HCT116 (cell line): ENCODE data around the gene ERLEC1. TPM values are rescaled to one million over a fixed set of nuclear protein-coding genes. Genes with fewer than 3 reads are reported as not detected.

Experiments
- ATAC-seq: fragments of 200-7000 bp; cut with Tn5 transposase; 2 replicates; pipeline ENCODE4 v1.9.1; 2020; ENCODE audit warnings: mild to moderate bottlenecking, moderate library complexity
- BruUV-seq: library from RNA; stranded (reverse); fragments of 400-500 nt; replicated peaks from 2 replicates; lab custom pipeline; 2021; lab: Mats Ljungman, UMichigan
- CTCF ChIA-PET: fragments of 300-600 bp; sonication (Branson Sonifier 250); formaldehyde crosslinking; loops from one replicate; lab custom pipeline; 2021; ENCODE audit warnings: antibody characterized with exemption; lab: Charles Lee
- POLR2A ChIA-PET: fragments of 300-600, 350-600 bp; sonication (Branson Sonifier 250); formaldehyde crosslinking; loops from one replicate; lab custom pipeline; 2021; ENCODE audit warnings: antibody characterized with exemption; lab: Charles Lee
- RAD21 ChIA-PET, 2 experiments: fragments of 300-600 bp; sonication (Branson Sonifier 250); formaldehyde crosslinking; loops; one replicate each; lab custom pipeline; 2023; ENCODE audit warnings: low total read pairs in 2 of 2; ENCODE audit not compliant: uncharacterized antibody in 2 of 2, unreplicated experiment in 2 of 2, low non-redundant PET in 1 of 2; lab: Charles Lee
- DNase-seq: peaks from one replicate; pipeline ENCODE4 v3.0.0-alpha.2; 2010; ENCODE audit warnings: low read depth, low spot score
- H2AFZ ChIP-seq: fragments of 200-600 bp; shearing (Covaris generic), sonication (generic); 2 replicates; pipeline ENCODE4 v1.6.1; 2017; ENCODE audit warnings: low read depth, mixed run types, mixed read lengths, antibody characterized with exemption, low read length; ENCODE audit not compliant: poor library complexity, severe bottlenecking
- H3K27ac ChIP-seq: 2 replicates; pipeline ENCODE4 v1.5.1; 2012; ENCODE audit warnings: low read depth, low read length
- H3K27me3 ChIP-seq: fragments of 200-600 bp; sonication (generic); 2 replicates; pipeline ENCODE4 v1.6.1; 2016; ENCODE audit warnings: mixed run types, low read length, mixed read lengths; ENCODE audit not compliant: insufficient read depth
- H3K36me3 ChIP-seq, 2 experiments: fragments of 200-500 bp in 1 of 2; fragments of 200-600 bp in 1 of 2; sonication (Bioruptor generic) in 1 of 2; sonication (generic) in 1 of 2; 2 replicates each; pipeline versions ENCODE4 v1.5.1 to v1.6.1; 2014 to 2016; ENCODE audit warnings: low read length in 2 of 2, inconsistent platforms in 1 of 2, mixed read lengths in 1 of 2, mixed run types in 1 of 2; ENCODE audit not compliant: insufficient read depth in 2 of 2, control insufficient read depth in 1 of 2
- H3K4me1 ChIP-seq, 2 experiments: fragments of 200-600 bp in 1 of 2; sonication (generic) in 1 of 2; 2 replicates each; pipeline versions ENCODE4 v1.5.1 to v1.6.1; 2012 to 2017; ENCODE audit warnings: low read length in 2 of 2, inconsistent platforms in 1 of 2, mild to moderate bottlenecking in 1 of 2, mixed read lengths in 1 of 2, mixed run types in 1 of 2, moderate library complexity in 1 of 2; ENCODE audit not compliant: insufficient read depth in 2 of 2, control insufficient read depth in 1 of 2
- H3K4me2 ChIP-seq: fragments of 200-600 bp; sonication (generic); 2 replicates; pipeline ENCODE4 v1.6.1; 2017; ENCODE audit warnings: mixed run types, low read length, mixed read lengths
- H3K4me3 ChIP-seq, 2 experiments: fragments of 200-600 bp in 1 of 2; sonication (generic) in 1 of 2; replicated peaks in 1 of 2; 2 replicates each; pipeline ENCODE4 v1.5.1; 2011 to 2016; ENCODE audit warnings: low read length in 2 of 2, control low read depth in 1 of 2, low read depth in 1 of 2, mild to moderate bottlenecking in 1 of 2, mixed read lengths in 1 of 2, mixed run types in 1 of 2
- H3K79me2 ChIP-seq: fragments of 200-600 bp; sonication (generic); 2 replicates; pipeline ENCODE4 v1.6.1; 2017; ENCODE audit warnings: mild to moderate bottlenecking, mixed run types, low read length, moderate library complexity, mixed read lengths; ENCODE audit not compliant: insufficient read depth
- H3K9ac ChIP-seq: fragments of 200-600 bp; sonication (generic); 2 replicates; pipeline ENCODE4 v1.6.1; 2016; ENCODE audit warnings: low read length, mixed read lengths
- H3K9me2 ChIP-seq: fragments of 200-600 bp; sonication (generic), shearing (Covaris generic); 2 replicates; pipeline ENCODE4 v1.6.1; 2017; ENCODE audit warnings: mixed run types, mild to moderate bottlenecking, moderate library complexity; ENCODE audit not compliant: insufficient read depth
- H3K9me3 ChIP-seq, 2 experiments: fragments of 200-500 bp in 1 of 2; fragments of 200-600 bp in 1 of 2; sonication (Bioruptor generic) in 1 of 2; sonication (generic) in 1 of 2; 2 replicates each; pipeline ENCODE4 v1.6.1; 2014 to 2017; ENCODE audit warnings: low read length in 2 of 2, mixed read lengths in 2 of 2, inconsistent platforms in 1 of 2, low read depth in 1 of 2, mild to moderate bottlenecking in 1 of 2, mixed run types in 1 of 2, moderate library complexity in 1 of 2; ENCODE audit not compliant: control insufficient read depth in 1 of 2, insufficient read depth in 1 of 2
- H4K20me1 ChIP-seq: fragments of 200-600 bp; sonication (generic), shearing (Covaris generic); 2 replicates; pipeline ENCODE4 v1.6.1; 2017; ENCODE audit warnings: mixed run types, mild to moderate bottlenecking, moderate library complexity; ENCODE audit not compliant: insufficient read depth
- CBX3 ChIP-seq: IDR thresholded peaks from 2 replicates; pipeline ENCODE4 v1.6.1; 2012; ENCODE audit warnings: low read depth
- CEBPB ChIP-seq: IDR thresholded peaks from 2 replicates; pipeline ENCODE4 v1.6.1; 2012; ENCODE audit warnings: low read depth
- EGR1 ChIP-seq: IDR thresholded peaks from 2 replicates; pipeline ENCODE4 v1.6.1; 2012; ENCODE audit warnings: low read depth
- ELF1 ChIP-seq: IDR thresholded peaks from 2 replicates; pipeline ENCODE4 v1.6.1; 2012; ENCODE audit warnings: low read depth, borderline replicate concordance
- FOSL1 ChIP-seq: IDR thresholded peaks from 2 replicates; pipeline ENCODE4 v1.6.1; 2012; ENCODE audit warnings: low read depth
- JUND ChIP-seq: IDR thresholded peaks from 2 replicates; pipeline ENCODE4 v1.6.1; 2012
- POLR2A ChIP-seq: IDR thresholded peaks from 2 replicates; pipeline ENCODE4 v1.7.0; 2011; ENCODE audit warnings: borderline replicate concordance; ENCODE audit not compliant: insufficient read depth, insufficient read length; ENCODE audit errors: extremely low read depth
- POLR2AphosphoS5 ChIP-seq: IDR thresholded peaks from 2 replicates; pipeline ENCODE4 v1.6.1; 2011; ENCODE audit warnings: mild to moderate bottlenecking, low read depth, low read length, moderate library complexity
- RAD21 ChIP-seq: IDR thresholded peaks from 2 replicates; pipeline ENCODE4 v1.6.1; 2012; ENCODE audit warnings: low read depth, mild to moderate bottlenecking
- SIN3A ChIP-seq: IDR thresholded peaks from 2 replicates; pipeline ENCODE4 v1.6.1; 2012; ENCODE audit warnings: low read depth
- SRF ChIP-seq: IDR thresholded peaks from 2 replicates; pipeline ENCODE4 v1.6.1; 2012; ENCODE audit warnings: low read depth
- YY1 ChIP-seq: IDR thresholded peaks from 2 replicates; pipeline ENCODE4 v1.6.1; 2011; ENCODE audit warnings: low read length, low read depth, moderate library complexity, mild to moderate bottlenecking; ENCODE audit not compliant: insufficient replicate concordance; ENCODE audit errors: extremely low read depth
- ZBTB33 ChIP-seq: IDR thresholded peaks from 2 replicates; pipeline ENCODE4 v1.6.1; 2011; ENCODE audit warnings: mild to moderate bottlenecking, low read length, moderate library complexity; ENCODE audit not compliant: insufficient replicate concordance; ENCODE audit errors: extremely low read depth
- ZFX ChIP-seq: fragments of 450-650 bp; IDR thresholded peaks from 2 replicates; pipeline ENCODE4 v1.6.1; 2017
- ZNF274 ChIP-seq: fragments of 200-500 bp; sonication (Bioruptor generic); IDR thresholded peaks from 2 replicates; pipeline ENCODE4 v1.6.1; 2014; ENCODE audit warnings: mild to moderate bottlenecking, low read depth, low read length, inconsistent platforms
- intact Hi-C: fragments of 100-400 bp; cut with micrococcal nuclease; formaldehyde crosslinking; loops from 2 replicates; pipeline ENCODE4 v1.10.0; 2022
- total RNA-seq: library from RNA; stranded (reverse); gene quantifications from one replicate; pipeline ENCODE4 v1.2.1, GENCODE V29; 2021; ENCODE audit not compliant: unreplicated experiment
- TF ChIP-seq, protein P1 (sequence below): IDR thresholded peaks from 2 replicates; pipeline ENCODE4 v1.6.1; 2012; ENCODE audit warnings: low read depth
- TF ChIP-seq, protein P2 (sequence below): IDR thresholded peaks from 2 replicates; pipeline ENCODE4 v1.6.1; 2012
- TF ChIP-seq, protein P3 (sequence below), 3 experiments: fragments of 200-600 bp in 1 of 3; sonication (generic) in 1 of 3; IDR thresholded peaks in 2 of 3; conservative IDR thresholded peaks in 1 of 3; 2 replicates each; pipeline ENCODE4 v1.5.1; 2012 to 2017; ENCODE audit warnings: low read depth in 2 of 3, low read length in 2 of 3, antibody characterized with exemption in 1 of 3, borderline replicate concordance in 1 of 3, control low read depth in 1 of 3, mild to moderate bottlenecking in 1 of 3, mixed read lengths in 1 of 3, mixed run types in 1 of 3, moderate library complexity in 1 of 3; ENCODE audit not compliant: insufficient read depth in 1 of 3

Gene ERLEC1
- total RNA-seq, 1 experiment from 2014 or later, result 26.9 TPM

DNA sequence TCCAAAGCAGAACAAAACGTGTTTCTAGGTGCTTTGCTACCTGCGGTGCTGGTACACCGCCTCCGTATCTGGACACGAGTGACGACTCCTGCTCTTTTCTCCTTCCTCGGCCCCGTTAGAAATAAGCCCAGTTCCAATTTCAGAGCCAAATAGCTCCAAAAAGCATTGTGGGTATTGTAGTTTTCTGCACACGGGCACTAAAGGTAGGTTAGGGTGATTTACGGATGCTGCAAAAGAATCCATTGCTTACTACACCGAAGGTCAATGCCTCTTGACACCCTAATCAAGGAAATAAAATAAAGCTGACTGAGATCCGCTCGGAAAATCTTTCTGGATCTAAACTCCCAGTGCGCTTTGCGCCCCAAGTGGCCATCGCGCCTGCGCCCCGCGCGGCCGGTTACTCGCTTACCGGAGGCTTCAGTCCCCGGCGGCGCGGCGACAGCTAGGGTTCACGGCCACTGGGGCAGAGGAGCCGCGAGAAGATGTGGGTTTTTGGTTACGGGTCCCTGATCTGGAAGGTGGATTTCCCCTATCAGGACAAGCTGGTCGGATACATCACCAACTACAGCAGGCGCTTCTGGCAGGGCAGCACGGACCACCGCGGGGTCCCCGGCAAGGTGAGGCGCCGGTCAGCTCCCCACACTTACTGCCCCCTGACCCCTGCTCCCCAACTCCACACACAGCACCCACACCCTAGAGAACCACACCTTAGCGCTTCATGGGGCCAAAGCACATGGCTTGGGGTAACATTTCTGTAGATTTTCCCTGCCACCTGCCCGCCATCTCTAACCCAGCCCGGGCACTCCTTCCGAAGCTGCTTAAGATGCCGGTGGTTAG is 19.2 kb upstream of the ERLEC1 start, which contains the start of gene CHAC2:
Gene CHAC2, plus strand, starts transcription at position 400 of the 837 bp plus-strand sequence. Its CDS starts 83 bp downstream, at position 483.
- Histone ChIP-seq H3K9me2 (no peaks in the 10 kb centered on the region), H3K79me2 (peaks cover 46% of the 10 kb centered on the region), H4K20me1 (no peaks in the 10 kb centered on the region), H3K4me2 (peak within 1 kb of the TSS; percentile 79), H3K9me3 (no peaks in the 10 kb centered on the region), H3K36me3 (0 out of 4 replicates have a peak, but pooled peaks cover 0 to 2% of the 10 kb centered on the region in 2 experiments), H3K4me1 (peaks cover 8 to 21% of the 10 kb centered on the region in 2 experiments; a peak in 3 of 4 replicates), H3K27me3 (no peaks in the 10 kb centered on the region), H3K27ac (peak within 1 kb of the TSS; percentile 51), H3K4me3 (peak within 1 kb of the TSS; percentile 91 to 92), H2AFZ (peak within 1 kb of the TSS; percentile 68), H3K9ac (peak within 1 kb of the TSS; percentile 91)
- TF ChIP-seq JUND, result no peak
- TF ChIP-seq CBX3, result 0 out of 2 replicates have a peak, but pooled peaks have one; percentile 29
- TF ChIP-seq ZFX, result no peak
- no peak for TF ChIP-seq RAD21
- no peak for TF ChIP-seq CEBPB
- peak; percentile 88 for TF ChIP-seq POLR2A
- TF ChIP-seq, protein P1, sequence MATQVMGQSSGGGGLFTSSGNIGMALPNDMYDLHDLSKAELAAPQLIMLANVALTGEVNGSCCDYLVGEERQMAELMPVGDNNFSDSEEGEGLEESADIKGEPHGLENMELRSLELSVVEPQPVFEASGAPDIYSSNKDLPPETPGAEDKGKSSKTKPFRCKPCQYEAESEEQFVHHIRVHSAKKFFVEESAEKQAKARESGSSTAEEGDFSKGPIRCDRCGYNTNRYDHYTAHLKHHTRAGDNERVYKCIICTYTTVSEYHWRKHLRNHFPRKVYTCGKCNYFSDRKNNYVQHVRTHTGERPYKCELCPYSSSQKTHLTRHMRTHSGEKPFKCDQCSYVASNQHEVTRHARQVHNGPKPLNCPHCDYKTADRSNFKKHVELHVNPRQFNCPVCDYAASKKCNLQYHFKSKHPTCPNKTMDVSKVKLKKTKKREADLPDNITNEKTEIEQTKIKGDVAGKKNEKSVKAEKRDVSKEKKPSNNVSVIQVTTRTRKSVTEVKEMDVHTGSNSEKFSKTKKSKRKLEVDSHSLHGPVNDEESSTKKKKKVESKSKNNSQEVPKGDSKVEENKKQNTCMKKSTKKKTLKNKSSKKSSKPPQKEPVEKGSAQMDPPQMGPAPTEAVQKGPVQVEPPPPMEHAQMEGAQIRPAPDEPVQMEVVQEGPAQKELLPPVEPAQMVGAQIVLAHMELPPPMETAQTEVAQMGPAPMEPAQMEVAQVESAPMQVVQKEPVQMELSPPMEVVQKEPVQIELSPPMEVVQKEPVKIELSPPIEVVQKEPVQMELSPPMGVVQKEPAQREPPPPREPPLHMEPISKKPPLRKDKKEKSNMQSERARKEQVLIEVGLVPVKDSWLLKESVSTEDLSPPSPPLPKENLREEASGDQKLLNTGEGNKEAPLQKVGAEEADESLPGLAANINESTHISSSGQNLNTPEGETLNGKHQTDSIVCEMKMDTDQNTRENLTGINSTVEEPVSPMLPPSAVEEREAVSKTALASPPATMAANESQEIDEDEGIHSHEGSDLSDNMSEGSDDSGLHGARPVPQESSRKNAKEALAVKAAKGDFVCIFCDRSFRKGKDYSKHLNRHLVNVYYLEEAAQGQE, result no peak
- TF ChIP-seq SRF, result no peak
- no peak for TF ChIP-seq FOSL1
- TF ChIP-seq YY1, result peak; percentile 62
- 0 out of 2 replicates have a peak, but pooled peaks have one; percentile 6 for TF ChIP-seq SIN3A
- no peak for TF ChIP-seq ELF1
- no peak for TF ChIP-seq ZNF274
- TF ChIP-seq, protein P2, sequence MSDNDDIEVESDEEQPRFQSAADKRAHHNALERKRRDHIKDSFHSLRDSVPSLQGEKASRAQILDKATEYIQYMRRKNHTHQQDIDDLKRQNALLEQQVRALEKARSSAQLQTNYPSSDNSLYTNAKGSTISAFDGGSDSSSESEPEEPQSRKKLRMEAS, result peak; percentile 28
- no peak for TF ChIP-seq EGR1
- TF ChIP-seq, protein P3, sequence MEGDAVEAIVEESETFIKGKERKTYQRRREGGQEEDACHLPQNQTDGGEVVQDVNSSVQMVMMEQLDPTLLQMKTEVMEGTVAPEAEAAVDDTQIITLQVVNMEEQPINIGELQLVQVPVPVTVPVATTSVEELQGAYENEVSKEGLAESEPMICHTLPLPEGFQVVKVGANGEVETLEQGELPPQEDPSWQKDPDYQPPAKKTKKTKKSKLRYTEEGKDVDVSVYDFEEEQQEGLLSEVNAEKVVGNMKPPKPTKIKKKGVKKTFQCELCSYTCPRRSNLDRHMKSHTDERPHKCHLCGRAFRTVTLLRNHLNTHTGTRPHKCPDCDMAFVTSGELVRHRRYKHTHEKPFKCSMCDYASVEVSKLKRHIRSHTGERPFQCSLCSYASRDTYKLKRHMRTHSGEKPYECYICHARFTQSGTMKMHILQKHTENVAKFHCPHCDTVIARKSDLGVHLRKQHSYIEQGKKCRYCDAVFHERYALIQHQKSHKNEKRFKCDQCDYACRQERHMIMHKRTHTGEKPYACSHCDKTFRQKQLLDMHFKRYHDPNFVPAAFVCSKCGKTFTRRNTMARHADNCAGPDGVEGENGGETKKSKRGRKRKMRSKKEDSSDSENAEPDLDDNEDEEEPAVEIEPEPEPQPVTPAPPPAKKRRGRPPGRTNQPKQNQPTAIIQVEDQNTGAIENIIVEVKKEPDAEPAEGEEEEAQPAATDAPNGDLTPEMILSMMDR (IDR thresholded peaks at IDR 0.05 in 2 of 3, conservative IDR thresholded peaks at IDR 0.05 in 1 of 3; ENCODE audit: borderline replicate concordance in 1 of 3, insufficient read depth in 1 of 3, low read depth in 2 of 3, low read length in 2 of 3), result 0 out of 6 replicates have a peak, but pooled peaks of 2 of the 3 experiments have one; percentile 10 to 29
- TF ChIP-seq POLR2AphosphoS5, result peak; percentile 90
- TF ChIP-seq ZBTB33, result no peak
- POLR2A ChIA-PET, result interaction anchor here (1.2 to 2.0 kb wide), 3 partner anchors 9 to 672 kb away, joined by 4 to 5 read pairs (median 4); no protein-coding TSS in a partner anchor
- RAD21 ChIA-PET, result no interaction called here
- peak; percentile 95 for ATAC-seq
- intact Hi-C loops, result no loop called here
- BruUV-seq, result TSS peak; percentile 74
- CTCF ChIA-PET, result interaction anchor here (1.0 to 1.4 kb wide), 2 partner anchors 12 to 99 kb away, joined by 3 read pairs; no protein-coding TSS in a partner anchor
- peak; percentile 68 for DNase-seq
